AG10803 (cell line): Measurements from ENCODE around the gene CALU.

ENCODE experiments used
- DNase-seq: peaks from one replicate; pipeline ENCODE4 v3.0.0; 2010; ENCODE audit warnings: low read depth
- H3K4me3 ChIP-seq: 2 replicates; pipeline ENCODE4 v1.5.1; 2011; ENCODE audit warnings: mild to moderate bottlenecking, low read length, control low read depth
- TF ChIP-seq, protein P1 (sequence below): conservative IDR thresholded peaks from 2 replicates; pipeline ENCODE4 v1.5.1; 2011; ENCODE audit warnings: mild to moderate bottlenecking, low read length, control low read depth, inconsistent platforms

Gene CALU

DNA sequence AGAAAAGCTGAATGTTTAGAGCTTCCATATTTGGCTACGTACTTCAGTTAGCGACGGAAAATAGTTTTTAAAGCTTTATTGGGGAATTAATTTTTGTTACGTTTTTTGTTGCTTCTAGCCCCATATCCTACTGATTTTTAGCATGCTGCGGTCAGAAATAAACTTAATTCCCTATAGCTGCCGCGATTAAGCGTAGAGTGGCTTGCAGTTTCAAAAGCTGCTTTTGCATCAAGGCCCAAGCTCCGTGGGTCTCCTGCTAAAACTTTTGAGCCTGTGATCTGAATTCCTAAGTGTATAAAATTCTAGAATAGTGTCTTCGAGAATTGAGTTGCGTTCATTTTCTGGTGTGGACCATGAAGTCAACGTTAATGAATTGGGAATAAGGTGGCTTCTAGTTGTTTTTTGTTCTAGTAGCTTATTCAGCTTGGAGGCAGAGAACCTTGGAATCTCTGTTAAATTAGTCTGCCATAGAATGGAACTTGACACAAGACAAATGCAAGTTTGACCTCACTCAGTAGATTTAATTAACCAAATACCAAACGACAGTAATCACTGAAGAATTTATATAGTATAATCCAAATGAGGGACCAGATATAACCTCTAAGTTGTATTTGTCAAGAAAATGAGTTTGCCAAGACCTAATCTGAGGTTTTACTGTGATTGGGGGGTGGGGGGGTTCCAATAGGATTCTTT lies 977 bp downstream of the CALU start:
- TF ChIP-seq, protein P1, sequence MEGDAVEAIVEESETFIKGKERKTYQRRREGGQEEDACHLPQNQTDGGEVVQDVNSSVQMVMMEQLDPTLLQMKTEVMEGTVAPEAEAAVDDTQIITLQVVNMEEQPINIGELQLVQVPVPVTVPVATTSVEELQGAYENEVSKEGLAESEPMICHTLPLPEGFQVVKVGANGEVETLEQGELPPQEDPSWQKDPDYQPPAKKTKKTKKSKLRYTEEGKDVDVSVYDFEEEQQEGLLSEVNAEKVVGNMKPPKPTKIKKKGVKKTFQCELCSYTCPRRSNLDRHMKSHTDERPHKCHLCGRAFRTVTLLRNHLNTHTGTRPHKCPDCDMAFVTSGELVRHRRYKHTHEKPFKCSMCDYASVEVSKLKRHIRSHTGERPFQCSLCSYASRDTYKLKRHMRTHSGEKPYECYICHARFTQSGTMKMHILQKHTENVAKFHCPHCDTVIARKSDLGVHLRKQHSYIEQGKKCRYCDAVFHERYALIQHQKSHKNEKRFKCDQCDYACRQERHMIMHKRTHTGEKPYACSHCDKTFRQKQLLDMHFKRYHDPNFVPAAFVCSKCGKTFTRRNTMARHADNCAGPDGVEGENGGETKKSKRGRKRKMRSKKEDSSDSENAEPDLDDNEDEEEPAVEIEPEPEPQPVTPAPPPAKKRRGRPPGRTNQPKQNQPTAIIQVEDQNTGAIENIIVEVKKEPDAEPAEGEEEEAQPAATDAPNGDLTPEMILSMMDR, result no peak
- peak overlapping the region; percentile 98 for H3K4me3 ChIP-seq
- no peak for DNase-seq

DNA sequence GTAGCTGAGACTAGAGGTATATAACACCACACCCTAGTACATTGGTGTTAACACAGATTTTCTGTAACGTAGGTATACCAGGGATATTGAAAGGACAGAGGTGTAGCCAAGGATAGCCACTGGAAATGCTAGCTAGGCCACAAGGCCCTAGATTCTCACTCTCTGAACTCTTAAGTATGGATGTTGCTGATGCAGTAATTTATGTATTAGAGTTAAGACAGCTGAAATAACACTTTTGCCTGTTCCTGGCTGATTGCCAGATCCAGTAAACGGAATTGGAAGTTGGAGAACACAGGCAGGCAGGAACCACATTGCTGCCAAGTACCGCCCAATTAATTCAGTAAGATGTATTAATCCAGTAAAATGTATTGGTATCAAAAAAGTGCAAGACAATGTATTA lies 1.8 kb downstream of the CALU start:
- TF ChIP-seq, protein P1, result no peak
- peak; percentile 43 for DNase-seq
- peak overlapping the region; percentile 98 for H3K4me3 ChIP-seq

DNA sequence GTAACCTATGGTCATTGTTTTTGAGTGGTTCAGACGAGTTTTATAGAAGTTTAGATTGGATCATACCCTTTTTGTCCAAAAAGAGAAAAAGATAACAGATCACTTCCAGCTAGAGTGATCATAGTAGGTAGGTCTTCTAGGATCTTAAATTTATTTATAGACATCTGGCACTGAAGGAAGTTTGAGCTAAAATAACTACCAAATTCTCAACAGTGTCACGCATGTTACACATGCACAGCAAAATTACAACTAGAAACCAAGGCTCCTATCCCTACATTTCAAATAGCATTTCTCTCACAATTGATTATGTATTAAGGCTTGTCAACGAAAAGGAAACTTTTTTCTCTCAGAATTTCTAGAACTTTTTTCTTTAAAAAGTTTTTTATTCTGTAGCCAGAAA lies 2.3 kb downstream of the CALU start:
- peak; percentile 22 for DNase-seq
- peak overlapping the region; percentile 98 for H3K4me3 ChIP-seq
- TF ChIP-seq, protein P1, result no peak

DNA sequence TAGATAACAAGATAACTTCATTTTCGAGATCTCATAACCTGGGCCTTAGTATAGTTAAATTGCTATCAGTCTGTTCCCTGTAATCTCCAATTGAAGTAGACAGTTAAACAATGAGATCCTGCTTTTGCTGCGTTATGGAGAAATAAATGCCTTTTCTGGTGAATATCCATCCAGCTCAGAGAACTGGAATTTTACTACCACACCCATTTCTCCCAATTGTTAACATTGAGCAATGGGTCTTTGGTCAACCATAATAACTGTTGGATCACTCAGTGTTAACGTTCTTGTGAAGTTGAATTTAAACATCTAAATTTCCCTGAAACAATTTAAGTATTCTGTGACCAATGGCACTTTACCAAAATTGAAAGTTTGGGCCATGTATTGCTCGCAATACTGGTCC lies 3.0 kb downstream of the CALU start:
- TF ChIP-seq, protein P1, result no peak
- peak overlapping the region; percentile 98 for H3K4me3 ChIP-seq
- peak; percentile 90 for DNase-seq

DNA sequence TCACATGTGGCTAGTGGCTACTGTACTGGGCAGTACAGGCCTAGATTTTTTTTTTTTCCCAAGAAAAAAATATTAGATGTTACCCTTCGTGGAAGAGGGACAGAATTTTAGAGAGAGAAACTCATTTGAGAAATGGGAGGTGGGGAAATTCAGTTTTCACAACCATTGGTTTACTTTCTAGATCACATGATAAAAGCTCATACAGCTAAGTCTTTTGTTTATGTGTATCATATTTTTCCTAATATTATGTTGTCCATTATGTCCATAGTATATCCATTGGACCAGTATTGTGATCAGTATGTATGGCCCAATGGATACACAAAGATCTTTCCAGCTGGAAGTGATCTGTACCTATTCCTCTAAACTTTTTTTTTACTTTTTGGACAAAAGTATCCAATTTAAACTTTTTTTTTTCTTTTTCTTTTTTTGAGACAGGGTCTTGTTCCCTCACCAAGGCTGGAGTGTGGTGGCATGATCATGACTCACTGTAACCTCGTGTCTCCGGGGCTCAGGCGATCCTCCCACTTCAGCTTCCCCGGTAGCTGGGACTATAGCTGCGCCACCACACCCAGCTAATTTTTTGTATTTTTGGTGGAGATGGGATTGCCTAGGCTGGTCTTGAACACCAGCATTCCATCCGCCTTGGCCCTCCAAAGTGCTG lies 4.1 kb downstream of the CALU start:
- peak overlapping the region; percentile 3; the same call in 1 of the 2 replicates for H3K4me3 ChIP-seq
- no peak for DNase-seq

DNA sequence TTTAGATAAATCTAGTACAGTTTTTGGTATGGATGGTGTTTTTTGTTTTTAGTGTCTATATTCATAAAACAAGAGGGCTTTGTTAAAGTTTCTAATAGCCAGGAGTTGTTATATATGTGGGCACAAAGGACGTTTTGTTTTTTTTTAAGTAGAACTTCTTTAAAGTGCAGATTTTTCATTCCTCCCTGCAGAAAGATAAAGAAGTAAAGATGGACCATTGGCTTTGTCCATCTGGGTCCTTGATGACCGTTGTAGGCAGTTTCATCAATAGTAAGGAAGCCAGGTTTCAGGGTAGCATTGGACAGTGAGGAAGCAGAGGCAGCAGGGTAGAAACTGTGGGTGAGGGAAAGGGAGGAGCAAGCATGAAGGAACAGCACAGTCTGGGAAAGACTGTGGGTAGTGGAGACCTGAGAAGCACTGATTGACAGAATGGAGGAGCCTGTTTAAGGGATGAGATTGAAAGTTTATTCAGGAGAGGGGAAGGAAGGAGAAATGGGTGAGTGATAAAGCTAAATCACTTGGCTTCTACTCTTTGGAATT lies 5.3 kb downstream of the CALU start:
- DNase-seq, result no peak
- TF ChIP-seq, protein P1, result no peak
- H3K4me3 ChIP-seq, result no peak overlapping the region

More for the DNA sequence above, 4.1 kb downstream of the CALU start:
- TF ChIP-seq, protein P1, result no peak

DNA sequence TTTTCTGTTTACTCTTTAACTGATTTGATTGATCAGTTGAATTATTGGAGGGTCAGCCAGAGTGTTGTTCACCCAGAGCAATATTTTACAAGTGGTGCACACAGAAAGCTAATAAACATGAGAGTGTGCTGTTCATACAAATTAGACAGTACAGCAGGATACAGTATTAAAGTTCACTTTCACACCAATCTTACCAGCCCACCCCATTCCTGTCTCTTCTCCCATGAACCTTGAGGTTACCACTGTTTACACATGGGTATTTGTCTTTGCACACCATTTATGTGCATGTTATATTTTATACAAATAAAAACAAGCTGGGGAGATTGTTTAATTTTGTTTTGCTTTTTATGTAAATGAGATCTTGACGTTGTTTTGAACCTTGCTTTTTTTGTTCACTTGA lies 6.5 kb downstream of the CALU start:
- TF ChIP-seq, protein P1, result no peak
- no peak overlapping the region for H3K4me3 ChIP-seq
- no peak for DNase-seq
